Dermis blood vessel endothelial cell (primary cell): ENCODE measurements around the gene KRTAP5-9. TPM values are rescaled to one million over a fixed set of nuclear protein-coding genes. Genes with fewer than 3 reads are reported as not detected.
"Not testable (repeated sequence)": the region's sequence is repeated elsewhere in the genome, so short reads cannot be mapped to it uniquely, and the experiment has no call there.

Experiments
- DNase-seq: peaks from one replicate; pipeline ENCODE4 v3.0.0; 2010
- total RNA-seq: library from RNA; depleted of rRNA; stranded (reverse); fragments of >200 nt; gene quantifications from 2 replicates; pipeline ENCODE4 v1.2.3, GENCODE V29; 2014

The KRTAP5-9 gene
- total RNA-seq, 1 donor from 2014 or later = not detected

GRCh38 chr11:71588314-71588713 is 40.1 kb downstream of the KRTAP5-9 start:
- DNase-seq = not testable (repeated sequence)

GRCh38 chr11:71588822-71589545 is 40.8 kb downstream of the KRTAP5-9 start:
- not testable (repeated sequence) for DNase-seq

GRCh38 chr11:71589546-71589920 is 41.3 kb downstream of the KRTAP5-9 start:
- not testable (repeated sequence) for DNase-seq

Other genes with a start within 250 kb of the KRTAP5-9 start
- 41.9 and 110 TPM in 2 replicates for gene DHCR7, start 100.0 kb upstream of the KRTAP5-9 start, total RNA-seq
- 92.2 and 128 TPM in 2 replicates for gene NADSYN1, start 95.2 kb upstream of the KRTAP5-9 start, total RNA-seq
- gene KRTAP5-7, start 21.2 kb upstream of the KRTAP5-9 start, total RNA-seq = not detected in 2 replicates
- gene KRTAP5-8, start 10.4 kb upstream of the KRTAP5-9 start, total RNA-seq = not detected in 2 replicates
- not detected in 2 replicates for gene KRTAP5-10, start 17.1 kb downstream of the KRTAP5-9 start, total RNA-seq
- not detected in 2 replicates for gene KRTAP5-11, start 34.5 kb downstream of the KRTAP5-9 start, total RNA-seq